ENCODE measurements around the gene IFT25. TPM values are rescaled to one million over a fixed set of nuclear protein-coding genes. Genes with fewer than 3 reads are reported as not detected.

IFT25 gene
- total and polyA plus RNA-seq, 2 of the 13 experiments (the other 11 are each of a cell fraction or from before 2014, with no cell fraction given): 19.7 to 48.0 TPM

DNA sequence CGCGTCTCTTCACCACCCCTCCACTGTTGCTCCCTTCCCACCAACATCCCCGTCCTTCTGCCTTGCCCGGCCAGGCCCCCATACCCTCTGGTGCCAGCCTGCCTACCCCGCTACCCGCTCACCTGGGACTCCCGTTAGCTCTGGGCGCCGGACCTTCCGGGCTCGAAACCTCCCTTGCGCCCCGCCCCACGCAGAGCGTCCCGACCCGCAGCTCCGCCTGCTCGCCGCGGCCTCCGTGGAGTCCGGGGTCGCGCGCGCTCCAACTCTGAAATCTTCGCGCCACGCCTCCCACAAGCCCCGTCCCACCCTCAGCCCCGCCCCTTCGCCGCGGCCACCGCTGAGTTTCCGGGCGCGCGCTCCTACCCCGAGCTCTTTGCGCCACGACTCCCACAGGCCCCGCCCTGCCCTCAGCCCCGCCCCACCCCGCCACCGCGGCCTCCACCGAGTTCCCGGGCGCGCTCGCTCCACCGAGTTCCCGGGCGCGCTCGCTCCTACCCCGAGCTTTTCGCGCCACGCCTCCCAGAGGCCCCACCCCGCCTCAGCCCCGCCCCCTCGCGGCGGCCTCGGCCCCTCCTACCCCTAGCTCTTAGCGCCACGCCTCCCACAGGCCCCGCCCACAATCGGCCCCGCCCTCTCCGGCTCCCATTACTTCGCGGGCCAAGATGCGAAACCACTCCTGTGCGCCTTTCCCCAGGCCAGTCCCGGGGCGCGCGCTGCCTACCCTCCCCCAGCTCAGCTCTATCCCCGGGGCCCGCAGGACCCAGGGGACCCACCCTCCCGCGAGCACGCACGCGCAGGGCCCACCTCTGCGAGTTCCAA lies at the start of gene IFT25 (continued):
- no peak for TF ChIP-seq GFI1 (CRISPR knock-in tag; IDR thresholded peaks at IDR 0.05; ENCODE audit: borderline replicate concordance)
- TF ChIP-seq ZNF20 (CRISPR knock-in tag; IDR thresholded peaks at IDR 0.05): no peak
- peak; percentile 82; the same call in 1 of the 2 replicates for TF ChIP-seq ZFP82 (CRISPR knock-in tag; IDR thresholded peaks at IDR 0.05; ENCODE audit: borderline replicate concordance)
- TF ChIP-seq, protein P1, sequence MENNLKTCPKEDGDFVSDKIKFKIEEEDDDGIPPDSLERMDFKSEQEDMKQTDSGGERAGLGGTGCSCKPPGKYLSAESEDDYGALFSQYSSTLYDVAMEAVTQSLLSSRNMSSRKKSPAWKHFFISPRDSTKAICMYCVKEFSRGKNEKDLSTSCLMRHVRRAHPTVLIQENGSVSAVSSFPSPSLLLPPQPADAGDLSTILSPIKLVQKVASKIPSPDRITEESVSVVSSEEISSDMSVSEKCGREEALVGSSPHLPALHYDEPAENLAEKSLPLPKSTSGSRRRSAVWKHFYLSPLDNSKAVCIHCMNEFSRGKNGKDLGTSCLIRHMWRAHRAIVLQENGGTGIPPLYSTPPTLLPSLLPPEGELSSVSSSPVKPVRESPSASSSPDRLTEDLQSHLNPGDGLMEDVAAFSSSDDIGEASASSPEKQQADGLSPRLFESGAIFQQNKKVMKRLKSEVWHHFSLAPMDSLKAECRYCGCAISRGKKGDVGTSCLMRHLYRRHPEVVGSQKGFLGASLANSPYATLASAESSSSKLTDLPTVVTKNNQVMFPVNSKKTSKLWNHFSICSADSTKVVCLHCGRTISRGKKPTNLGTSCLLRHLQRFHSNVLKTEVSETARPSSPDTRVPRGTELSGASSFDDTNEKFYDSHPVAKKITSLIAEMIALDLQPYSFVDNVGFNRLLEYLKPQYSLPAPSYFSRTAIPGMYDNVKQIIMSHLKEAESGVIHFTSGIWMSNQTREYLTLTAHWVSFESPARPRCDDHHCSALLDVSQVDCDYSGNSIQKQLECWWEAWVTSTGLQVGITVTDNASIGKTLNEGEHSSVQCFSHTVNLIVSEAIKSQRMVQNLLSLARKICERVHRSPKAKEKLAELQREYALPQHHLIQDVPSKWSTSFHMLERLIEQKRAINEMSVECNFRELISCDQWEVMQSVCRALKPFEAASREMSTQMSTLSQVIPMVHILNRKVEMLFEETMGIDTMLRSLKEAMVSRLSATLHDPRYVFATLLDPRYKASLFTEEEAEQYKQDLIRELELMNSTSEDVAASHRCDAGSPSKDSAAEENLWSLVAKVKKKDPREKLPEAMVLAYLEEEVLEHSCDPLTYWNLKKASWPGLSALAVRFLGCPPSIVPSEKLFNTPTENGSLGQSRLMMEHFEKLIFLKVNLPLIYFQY (CRISPR knock-in tag; IDR thresholded peaks at IDR 0.05; ENCODE audit: borderline replicate concordance): no peak
- no peak for TF ChIP-seq ATM (IDR thresholded peaks at IDR 0.05; ENCODE audit: borderline replicate concordance)
- TF ChIP-seq, protein P2, sequence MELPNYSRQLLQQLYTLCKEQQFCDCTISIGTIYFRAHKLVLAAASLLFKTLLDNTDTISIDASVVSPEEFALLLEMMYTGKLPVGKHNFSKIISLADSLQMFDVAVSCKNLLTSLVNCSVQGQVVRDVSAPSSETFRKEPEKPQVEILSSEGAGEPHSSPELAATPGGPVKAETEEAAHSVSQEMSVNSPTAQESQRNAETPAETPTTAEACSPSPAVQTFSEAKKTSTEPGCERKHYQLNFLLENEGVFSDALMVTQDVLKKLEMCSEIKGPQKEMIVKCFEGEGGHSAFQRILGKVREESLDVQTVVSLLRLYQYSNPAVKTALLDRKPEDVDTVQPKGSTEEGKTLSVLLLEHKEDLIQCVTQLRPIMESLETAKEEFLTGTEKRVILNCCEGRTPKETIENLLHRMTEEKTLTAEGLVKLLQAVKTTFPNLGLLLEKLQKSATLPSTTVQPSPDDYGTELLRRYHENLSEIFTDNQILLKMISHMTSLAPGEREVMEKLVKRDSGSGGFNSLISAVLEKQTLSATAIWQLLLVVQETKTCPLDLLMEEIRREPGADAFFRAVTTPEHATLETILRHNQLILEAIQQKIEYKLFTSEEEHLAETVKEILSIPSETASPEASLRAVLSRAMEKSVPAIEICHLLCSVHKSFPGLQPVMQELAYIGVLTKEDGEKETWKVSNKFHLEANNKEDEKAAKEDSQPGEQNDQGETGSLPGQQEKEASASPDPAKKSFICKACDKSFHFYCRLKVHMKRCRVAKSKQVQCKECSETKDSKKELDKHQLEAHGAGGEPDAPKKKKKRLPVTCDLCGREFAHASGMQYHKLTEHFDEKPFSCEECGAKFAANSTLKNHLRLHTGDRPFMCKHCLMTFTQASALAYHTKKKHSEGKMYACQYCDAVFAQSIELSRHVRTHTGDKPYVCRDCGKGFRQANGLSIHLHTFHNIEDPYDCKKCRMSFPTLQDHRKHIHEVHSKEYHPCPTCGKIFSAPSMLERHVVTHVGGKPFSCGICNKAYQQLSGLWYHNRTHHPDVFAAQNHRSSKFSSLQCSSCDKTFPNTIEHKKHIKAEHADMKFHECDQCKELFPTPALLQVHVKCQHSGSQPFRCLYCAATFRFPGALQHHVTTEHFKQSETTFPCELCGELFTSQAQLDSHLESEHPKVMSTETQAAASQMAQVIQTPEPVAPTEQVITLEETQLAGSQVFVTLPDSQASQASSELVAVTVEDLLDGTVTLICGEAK (IDR thresholded peaks at IDR 0.05): no peak
- TF ChIP-seq, protein P2 (CRISPR knock-in tag; IDR thresholded peaks at IDR 0.05): no peak
- TF ChIP-seq KDM2A (CRISPR knock-in tag; IDR thresholded peaks at IDR 0.05; ENCODE audit: borderline replicate concordance, low read depth): peak; percentile 79; the same call in 1 of the 2 replicates
- no peak for TF ChIP-seq RFX1 (IDR thresholded peaks at IDR 0.05)
- TF ChIP-seq ZNF709 (CRISPR knock-in tag; IDR thresholded peaks at IDR 0.05): 0 out of 2 replicates have a peak, but pooled peaks have one; percentile 38
- TF ChIP-seq, protein P3, sequence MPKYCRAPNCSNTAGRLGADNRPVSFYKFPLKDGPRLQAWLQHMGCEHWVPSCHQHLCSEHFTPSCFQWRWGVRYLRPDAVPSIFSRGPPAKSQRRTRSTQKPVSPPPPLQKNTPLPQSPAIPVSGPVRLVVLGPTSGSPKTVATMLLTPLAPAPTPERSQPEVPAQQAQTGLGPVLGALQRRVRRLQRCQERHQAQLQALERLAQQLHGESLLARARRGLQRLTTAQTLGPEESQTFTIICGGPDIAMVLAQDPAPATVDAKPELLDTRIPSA (CRISPR knock-in tag; IDR thresholded peaks at IDR 0.05; ENCODE audit: borderline replicate concordance): no peak
- no peak for TF ChIP-seq MIER3 (CRISPR knock-in tag; IDR thresholded peaks at IDR 0.05; ENCODE audit: borderline replicate concordance)
- no peak for TF ChIP-seq ZNF251 (CRISPR knock-in tag; IDR thresholded peaks at IDR 0.05)
- TF ChIP-seq, protein P4, sequence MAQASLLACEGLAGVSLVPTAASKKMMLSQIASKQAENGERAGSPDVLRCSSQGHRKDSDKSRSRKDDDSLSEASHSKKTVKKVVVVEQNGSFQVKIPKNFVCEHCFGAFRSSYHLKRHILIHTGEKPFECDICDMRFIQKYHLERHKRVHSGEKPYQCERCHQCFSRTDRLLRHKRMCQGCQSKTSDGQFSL (CRISPR knock-in tag; IDR thresholded peaks at IDR 0.05): no peak

All from HepG2 (cell line).